Stomach (tissue), 4 donors: Measurements from ENCODE around the gene TECR.

Experiments used
- CTCF ChIP-seq, 7 experiments: fragments of 450-650 bp in 4 of 7; fragments of 200-600 bp in 3 of 7; sonication (generic) in 3 of 7; IDR thresholded peaks; one replicate each; pipeline ENCODE4 v1.5.1; 2016 to 2019; ENCODE audit warnings: antibody characterized with exemption in 7 of 7, control low read depth in 2 of 7, mild to moderate bottlenecking in 1 of 7
- POLR2A ChIP-seq, 4 donors: fragments of 450-650 bp; IDR thresholded peaks; one replicate each; pipeline ENCODE4 v1.6.1; 2016; ENCODE audit warnings: antibody characterized with exemption in 4 of 4, control low read depth in 2 of 4, mild to moderate bottlenecking in 1 of 4, moderate library complexity in 1 of 4
- POLR2AphosphoS5 ChIP-seq, 3 donors: sonication (generic); formaldehyde crosslinking; IDR thresholded peaks; one replicate each; pipeline ENCODE4 v1.6.1; 2016; ENCODE audit warnings: antibody characterized with exemption in 3 of 3

- TF ChIP-seq CTCF (IDR thresholded peaks at IDR 0.05), result no peak
- no peak for TF ChIP-seq POLR2A (IDR thresholded peaks at IDR 0.05)
- TF ChIP-seq POLR2AphosphoS5 (IDR thresholded peaks at IDR 0.05), result no peak
Observed at GRCh38 chr19:14577264-14577663, 47.9 kb downstream of the TECR start.
